Colonic mucosa (tissue), 4 donors: Measurements from ENCODE around the gene TMC7. TPM values are rescaled to one million over a fixed set of nuclear protein-coding genes. Genes with fewer than 3 reads are reported as not detected.

Experiments used
- DNase-seq: peaks from one replicate; pipeline ENCODE4 v3.0.0-alpha.2; 2020
- H3K27ac ChIP-seq: fragments of 200-600 bp; one replicate; pipeline ENCODE4 v1.8.0; 2021
- H3K27me3 ChIP-seq: fragments of 200-600 bp; one replicate; pipeline ENCODE4 v1.8.0; 2021
- H3K36me3 ChIP-seq: fragments of 200-600 bp; one replicate; pipeline ENCODE4 v1.8.0; 2021
- H3K4me1 ChIP-seq: fragments of 200-600 bp; one replicate; pipeline ENCODE4 v1.8.0; 2021; ENCODE audit warnings: mild to moderate bottlenecking
- H3K4me3 ChIP-seq: fragments of 200-600 bp; one replicate; pipeline ENCODE4 v1.8.0; 2021
- H3K9ac ChIP-seq, 2 donors: one replicate each; pipeline ENCODE4 v1.7.0; 2013; ENCODE audit warnings: control low read depth in 2 of 2, low read depth in 2 of 2, low read length in 2 of 2
- H3K9me3 ChIP-seq: fragments of 200-600 bp; one replicate; pipeline ENCODE4 v1.8.0; 2021
- CTCF ChIP-seq: fragments of 200-600 bp; IDR thresholded peaks from one replicate; pipeline ENCODE4 v1.8.0; 2022; ENCODE audit warnings: antibody characterized with exemption, mild to moderate bottlenecking
- intact Hi-C: fragments of 100-400 bp; cut with DNase I; formaldehyde crosslinking; loops from one replicate; pipeline ENCODE4 v1.14.1; 2022
- total RNA-seq, 2 donors: library from RNA; stranded (reverse); fragmentation: NEBNext Ultra II Directional in 1 of 2; extraction: Animal tissue kit (Norgen Biotek cat#: 25700) in 1 of 2; gene quantifications; one replicate each; pipeline ENCODE4 v1.2.1, GENCODE V29; 2021
- donor health status: healthy.
- donor health status: DM: no; HTN: no; CAD: no.
- donor health status: DM: no; HTN: no; CAD: no.

Gene TMC7
- total RNA-seq, 2 donors from 2014 or later = 10.0 to 10.6 TPM

- Histone ChIP-seq H3K9ac (no peak overlapping the region), H3K36me3 (no peaks in the 10 kb centered on the region), H3K4me3 (no peak overlapping the region), H3K4me1 (no peaks in the 10 kb centered on the region), H3K9me3 (no peaks in the 10 kb centered on the region), H3K27ac (no peak overlapping the region), H3K27me3 (no peaks in the 10 kb centered on the region)
- intact Hi-C loops = no loop called here
- TF ChIP-seq CTCF = no peak
- DNase-seq = no peak
Observed at GRCh38 chr16:19027416-19027815, 43.7 kb downstream of the TMC7 start.

DNA sequence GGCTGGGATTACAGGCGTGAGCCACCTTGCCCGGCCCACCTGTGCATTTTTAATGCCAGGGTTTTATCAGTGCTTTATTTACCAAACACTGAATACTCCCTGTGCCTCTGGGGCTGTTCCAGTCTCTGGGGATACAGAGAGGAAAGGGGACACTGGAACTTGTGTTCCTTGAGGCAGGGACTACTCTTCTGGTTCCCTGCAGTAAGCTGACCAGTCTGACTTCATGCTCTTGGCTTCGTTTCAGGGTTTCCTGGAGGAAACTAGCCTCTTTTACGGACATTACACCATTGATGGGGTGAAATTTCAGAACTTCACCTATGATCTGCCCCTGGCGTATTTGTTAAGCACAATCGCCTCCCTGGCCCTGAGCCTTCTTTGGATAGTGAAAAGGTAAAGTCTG, 46.2 kb downstream of the TMC7 start:
- no peak for TF ChIP-seq CTCF
- Histone ChIP-seq H3K27me3 (no peaks in the 10 kb centered on the region), H3K9ac (no peak overlapping the region)

DNA sequence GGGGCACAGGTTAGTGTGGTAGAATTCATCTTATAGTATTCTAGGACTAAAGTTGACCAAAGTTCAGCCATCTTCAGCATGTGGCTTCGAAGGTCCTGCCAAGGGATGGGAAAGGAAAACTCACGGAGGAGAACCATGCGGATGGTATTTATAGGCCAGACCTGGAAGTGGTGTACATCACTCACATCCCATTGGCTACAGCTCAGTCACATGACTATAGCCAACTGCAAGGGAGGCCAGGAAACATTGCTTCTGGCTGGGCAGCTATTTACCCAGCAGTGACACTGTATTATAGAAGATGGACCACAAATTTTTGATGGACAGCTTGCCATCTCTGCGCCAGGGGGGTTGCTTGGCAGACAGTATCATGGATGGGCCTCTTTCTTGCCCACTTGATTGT, 48.0 kb downstream of the TMC7 start:
- H3K36me3 ChIP-seq = no peaks in the 10 kb centered on the region
- H3K27ac ChIP-seq = no peak overlapping the region
- H3K27me3 ChIP-seq = no peaks in the 10 kb centered on the region
- no peak for DNase-seq
- no peak overlapping the region for H3K4me3 ChIP-seq
- H3K9me3 ChIP-seq = no peaks in the 10 kb centered on the region
- H3K4me1 ChIP-seq = no peaks in the 10 kb centered on the region
- no peak overlapping the region for H3K9ac ChIP-seq
- TF ChIP-seq CTCF = no peak
- intact Hi-C loops = no loop called here

More for the DNA sequence above, 46.2 kb downstream of the TMC7 start:
- H3K36me3 ChIP-seq = no peaks in the 10 kb centered on the region
- H3K4me3 ChIP-seq = no peak overlapping the region
- H3K4me1 ChIP-seq = no peaks in the 10 kb centered on the region
- no peaks in the 10 kb centered on the region for H3K9me3 ChIP-seq
- intact Hi-C loops = no loop called here
- DNase-seq = no peak
- H3K27ac ChIP-seq = no peak overlapping the region

DNA sequence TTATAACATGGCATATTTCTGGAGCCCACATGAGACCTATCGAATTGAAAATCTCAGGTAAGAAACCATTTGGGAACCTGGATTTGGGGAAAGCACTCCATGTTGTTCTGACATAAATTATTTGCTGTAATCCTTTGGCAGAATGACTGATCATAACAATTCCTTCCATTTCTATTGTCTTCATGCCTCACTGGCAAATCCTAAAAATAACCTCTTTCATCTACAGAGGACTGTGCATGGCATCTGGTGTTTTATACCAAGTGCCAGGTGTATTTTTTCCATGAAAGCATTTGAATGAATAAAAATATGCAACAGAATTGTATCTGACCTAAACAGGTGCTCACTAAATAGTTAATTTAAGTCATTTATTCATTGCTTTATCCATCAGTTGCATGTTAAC, 50.0 kb downstream of the TMC7 start:
- Histone ChIP-seq H3K4me3 (no peak overlapping the region), H3K27ac (no peak overlapping the region), H3K9me3 (no peaks in the 10 kb centered on the region), H3K27me3 (no peaks in the 10 kb centered on the region), H3K36me3 (no peaks in the 10 kb centered on the region), H3K4me1 (no peaks in the 10 kb centered on the region), H3K9ac (no peak overlapping the region)
- intact Hi-C loops = no loop called here
- TF ChIP-seq CTCF = no peak
- DNase-seq = no peak

DNA sequence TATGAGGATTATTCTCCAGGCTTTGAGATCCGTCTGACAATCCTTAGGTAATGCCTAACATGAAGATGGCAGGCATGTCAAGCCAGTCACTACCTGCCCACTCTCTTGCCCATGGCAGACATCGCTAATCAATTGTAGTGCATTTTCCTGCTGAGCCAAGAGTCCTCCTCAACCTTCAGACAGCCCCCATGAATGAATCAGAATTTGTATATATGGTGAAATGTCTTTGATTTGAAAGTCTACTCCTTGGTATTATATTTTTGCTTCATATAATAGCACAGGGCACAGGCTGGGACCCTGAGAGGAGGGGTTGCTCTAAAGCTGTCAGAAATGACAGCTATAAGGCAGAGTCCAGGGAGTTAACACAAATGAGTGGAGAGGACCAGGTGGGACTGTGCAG, 56.7 kb downstream of the TMC7 start:
- no peak overlapping the region for H3K4me3 ChIP-seq
- H3K9me3 ChIP-seq = no peaks in the 10 kb centered on the region
- intact Hi-C loops = no loop called here
- no peaks in the 10 kb centered on the region for H3K27me3 ChIP-seq
- no peak for TF ChIP-seq CTCF
- H3K36me3 ChIP-seq = no peaks in the 10 kb centered on the region
- no peak for DNase-seq
- no peaks in the 10 kb centered on the region for H3K4me1 ChIP-seq
- H3K9ac ChIP-seq = no peak overlapping the region
- no peak overlapping the region for H3K27ac ChIP-seq

GRCh38 chr16:19044769-19045168, 61.0 kb downstream of the TMC7 start:
- Histone ChIP-seq H3K9me3 (no peaks in the 10 kb centered on the region), H3K4me3 (no peak overlapping the region), H3K4me1 (no peaks in the 10 kb centered on the region), H3K9ac (no peak overlapping the region), H3K36me3 (no peaks in the 10 kb centered on the region), H3K27ac (no peak overlapping the region), H3K27me3 (no peaks in the 10 kb centered on the region)
- intact Hi-C loops = no loop called here
- no peak for DNase-seq
- no peak for TF ChIP-seq CTCF
